Neural progenitor cell (in vitro differentiated cells): Measurements from ENCODE around the gene CMPK1.

Experiments
- EZH2 ChIP-seq: fragments of 200-600 bp; sonication (generic); IDR thresholded peaks from 2 replicates; pipeline ENCODE4 v1.6.1; 2017; ENCODE audit warnings: antibody characterized with exemption, mild to moderate bottlenecking, moderate library complexity
- TF ChIP-seq, protein P1 (sequence below): fragments of 200-600 bp; sonication (generic); IDR thresholded peaks from 2 replicates; pipeline ENCODE4 v1.5.1; 2017; ENCODE audit warnings: antibody characterized with exemption, mild to moderate bottlenecking

DNA sequence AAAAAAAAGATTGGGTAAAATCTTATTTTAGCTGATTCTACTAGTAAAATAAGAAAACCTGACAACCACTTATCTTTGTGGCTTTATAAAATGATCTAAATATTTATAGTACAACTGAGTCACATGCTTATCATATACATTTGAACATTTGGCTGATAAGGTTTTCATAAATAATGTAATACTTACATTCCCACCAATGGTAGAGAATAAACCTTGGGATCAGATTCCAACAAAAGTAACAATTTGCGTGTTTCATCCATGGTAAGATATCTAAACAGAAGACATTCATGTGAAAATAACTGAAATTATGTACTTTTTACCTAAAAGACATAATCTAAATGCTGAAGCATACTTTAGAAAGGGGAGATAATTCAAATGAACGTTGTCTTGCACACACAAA, 38.0 kb upstream of the CMPK1 start:
- TF ChIP-seq, protein P1, sequence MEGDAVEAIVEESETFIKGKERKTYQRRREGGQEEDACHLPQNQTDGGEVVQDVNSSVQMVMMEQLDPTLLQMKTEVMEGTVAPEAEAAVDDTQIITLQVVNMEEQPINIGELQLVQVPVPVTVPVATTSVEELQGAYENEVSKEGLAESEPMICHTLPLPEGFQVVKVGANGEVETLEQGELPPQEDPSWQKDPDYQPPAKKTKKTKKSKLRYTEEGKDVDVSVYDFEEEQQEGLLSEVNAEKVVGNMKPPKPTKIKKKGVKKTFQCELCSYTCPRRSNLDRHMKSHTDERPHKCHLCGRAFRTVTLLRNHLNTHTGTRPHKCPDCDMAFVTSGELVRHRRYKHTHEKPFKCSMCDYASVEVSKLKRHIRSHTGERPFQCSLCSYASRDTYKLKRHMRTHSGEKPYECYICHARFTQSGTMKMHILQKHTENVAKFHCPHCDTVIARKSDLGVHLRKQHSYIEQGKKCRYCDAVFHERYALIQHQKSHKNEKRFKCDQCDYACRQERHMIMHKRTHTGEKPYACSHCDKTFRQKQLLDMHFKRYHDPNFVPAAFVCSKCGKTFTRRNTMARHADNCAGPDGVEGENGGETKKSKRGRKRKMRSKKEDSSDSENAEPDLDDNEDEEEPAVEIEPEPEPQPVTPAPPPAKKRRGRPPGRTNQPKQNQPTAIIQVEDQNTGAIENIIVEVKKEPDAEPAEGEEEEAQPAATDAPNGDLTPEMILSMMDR, result no peak
- TF ChIP-seq EZH2, result no peak
